Hypothalamus (tissue), 51 donors: ENCODE data around the gene GLRB.
"Not testable (repeated sequence)": the region's sequence is repeated elsewhere in the genome, so short reads cannot be mapped to it uniquely, and the experiment has no call there.

ENCODE experiments used
- DNase-seq, 51 donors: peaks; one replicate each; lab custom pipeline; 2025; lab: John Stamatoyannopoulos, UW

Gene GLRB

DNA sequence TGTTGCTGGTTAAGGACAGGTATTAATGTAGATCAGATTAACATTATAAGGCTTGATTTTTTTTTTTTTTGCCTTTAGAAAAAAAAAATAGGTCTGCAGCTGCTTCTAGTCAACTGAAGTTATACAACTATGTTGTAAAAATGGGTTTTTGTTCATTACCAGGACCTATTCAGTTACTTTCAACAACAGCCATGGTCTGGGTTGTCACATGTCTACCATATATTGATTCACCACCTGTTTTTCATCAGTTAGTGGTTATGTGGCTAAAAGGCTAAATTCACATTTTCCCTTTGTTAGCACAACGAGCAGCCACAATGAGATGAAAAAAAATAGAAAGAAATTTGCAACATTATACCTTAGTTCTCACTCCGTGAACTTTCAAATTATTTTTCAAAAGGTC, 45.5 kb downstream of the GLRB start:
- DNase-seq: no peak

DNA sequence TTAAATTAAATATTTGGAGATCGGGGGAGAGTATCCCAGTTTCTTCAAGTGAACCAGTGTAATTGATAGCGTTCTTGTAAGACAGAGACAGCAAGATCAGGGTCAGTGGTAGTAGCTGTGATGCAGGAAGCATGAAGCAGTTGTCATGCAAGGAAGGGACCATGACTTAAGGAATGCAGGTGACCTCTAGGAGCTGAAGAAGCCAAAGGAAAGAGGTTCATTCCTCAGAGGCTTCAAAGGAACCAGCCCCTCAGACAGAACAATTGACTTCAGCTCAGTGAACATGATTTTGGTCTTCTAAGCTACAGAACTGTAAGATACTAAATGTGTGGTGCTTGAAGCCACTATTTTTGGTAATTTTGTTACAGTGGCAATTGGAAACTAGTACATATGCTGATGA, 51.6 kb downstream of the GLRB start:
- no peak for DNase-seq

DNA sequence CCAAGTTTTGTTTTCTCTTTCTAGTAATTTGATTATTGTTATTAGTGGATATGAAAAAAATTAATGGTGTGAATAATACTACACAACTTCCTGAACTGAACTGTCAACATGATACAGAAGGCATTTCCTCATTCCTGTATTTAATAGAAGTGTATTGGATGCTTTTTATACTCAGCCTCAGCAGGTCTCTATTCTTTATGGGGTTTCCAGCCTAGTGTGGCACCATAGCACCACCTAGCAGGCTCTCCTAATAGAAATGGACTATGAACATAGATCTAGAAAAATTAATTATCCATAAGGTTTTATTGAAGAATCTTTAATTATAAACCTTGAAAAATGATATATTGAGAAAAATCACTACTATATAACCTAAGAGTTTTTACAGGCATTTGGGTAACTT, 52.4 kb downstream of the GLRB start:
- DNase-seq: peak in 7 of 51 donors; percentile 0 to 22 (median 4)

DNA sequence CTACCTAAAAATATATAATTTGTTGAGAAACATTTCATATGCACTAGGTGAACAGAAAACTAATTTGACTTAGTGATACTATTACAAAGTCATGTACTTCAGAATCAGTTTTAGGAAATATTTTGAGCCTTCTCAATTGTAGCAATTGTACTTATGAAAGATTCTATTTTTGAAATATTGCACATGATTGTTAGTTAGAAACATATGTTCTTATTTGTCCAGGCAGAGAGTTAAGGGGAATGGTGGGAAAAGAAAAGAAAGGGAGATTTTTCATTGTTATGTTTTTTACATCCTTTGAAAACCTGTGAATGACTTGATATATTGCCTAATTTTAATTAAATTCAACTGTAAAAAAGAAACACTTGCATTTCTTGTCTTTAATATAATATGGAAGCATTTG, 66.0 kb downstream of the GLRB start:
- DNase-seq: no peak

DNA sequence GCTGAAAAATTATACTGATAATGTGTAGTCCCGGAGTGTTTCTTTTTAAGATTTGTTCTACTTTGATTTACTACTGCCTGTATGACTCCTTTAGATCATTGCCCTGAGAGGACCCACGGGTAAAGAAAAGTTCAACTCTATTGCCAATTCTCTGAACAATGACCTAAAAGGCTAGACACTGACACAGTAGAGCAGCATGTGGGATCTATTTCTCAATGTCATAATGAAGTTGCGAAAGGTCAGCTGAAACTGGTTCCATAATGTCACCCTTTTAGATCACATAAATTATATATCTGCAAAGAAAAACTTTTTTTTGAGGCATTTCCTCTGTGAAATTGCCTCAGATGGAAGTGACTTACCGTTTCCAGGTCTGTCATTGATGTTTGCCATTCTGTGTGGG, 67.4 kb downstream of the GLRB start:
- no peak for DNase-seq

DNA sequence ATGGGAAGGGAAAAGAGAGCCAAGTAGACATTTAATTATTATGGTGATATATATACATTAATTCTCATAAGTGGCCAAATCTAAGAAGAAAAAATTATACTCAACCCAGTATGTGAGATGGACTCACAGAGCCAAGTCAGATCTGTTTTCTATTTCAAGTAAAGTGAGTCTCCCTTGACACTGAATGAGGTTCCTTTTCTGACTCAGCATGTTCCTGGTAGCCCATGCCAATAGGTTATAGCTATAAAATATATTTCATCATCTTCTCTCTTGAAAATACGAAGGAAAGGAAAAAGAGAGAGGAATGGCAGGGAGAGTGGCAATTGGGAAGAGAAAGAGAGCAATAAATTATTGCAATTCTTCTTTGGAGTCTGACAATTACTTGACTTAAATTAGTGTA, 75.8 kb downstream of the GLRB start:
- no peak for DNase-seq

DNA sequence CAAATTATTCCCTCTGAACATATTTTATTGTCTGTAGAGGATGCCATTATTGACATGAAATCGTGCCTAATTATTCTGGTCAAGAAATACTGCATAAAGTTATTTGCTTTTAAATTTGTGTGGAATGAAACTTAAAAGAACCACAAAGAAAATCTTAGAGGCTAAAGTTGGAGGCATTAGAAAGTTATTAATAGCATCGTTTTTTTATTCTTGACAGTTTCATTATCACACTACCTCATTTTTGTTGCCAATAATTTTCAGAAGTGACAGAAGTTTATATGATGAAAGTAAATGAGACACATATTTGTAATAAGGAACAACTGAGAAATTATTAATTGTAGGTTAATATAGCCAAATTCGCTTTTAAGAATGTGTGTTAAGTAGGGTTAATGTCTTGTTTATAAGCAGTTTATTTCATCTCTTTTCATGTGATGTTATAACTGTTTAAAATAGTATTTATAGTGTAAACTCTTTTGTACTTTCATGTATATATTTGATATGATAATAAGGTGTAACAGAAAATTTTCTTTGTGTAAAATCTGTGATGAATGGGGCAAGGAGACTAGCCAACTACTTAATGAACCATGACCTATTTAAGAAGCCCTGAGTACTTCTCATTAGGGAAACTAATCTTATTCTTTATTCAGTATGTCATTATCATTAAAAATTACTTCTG, 90.1 kb downstream of the GLRB start:
- DNase-seq: no peak

DNA sequence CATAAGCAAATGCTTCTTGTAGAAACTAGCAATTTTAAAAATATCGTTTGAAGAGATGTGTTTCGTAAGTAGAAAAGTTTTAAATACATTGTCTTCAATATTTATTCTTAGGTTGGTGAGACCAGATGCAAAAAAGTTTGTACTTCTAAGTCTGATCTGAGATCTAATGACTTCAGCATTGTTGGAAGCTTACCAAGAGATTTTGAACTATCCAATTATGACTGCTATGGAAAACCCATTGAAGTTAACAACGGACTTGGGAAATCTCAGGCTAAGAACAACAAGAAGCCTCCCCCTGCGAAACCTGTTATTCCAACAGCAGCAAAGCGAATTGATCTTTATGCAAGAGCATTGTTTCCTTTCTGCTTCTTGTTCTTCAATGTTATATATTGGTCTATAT, 94.4 kb downstream of the GLRB start:
- DNase-seq: no peak

DNA sequence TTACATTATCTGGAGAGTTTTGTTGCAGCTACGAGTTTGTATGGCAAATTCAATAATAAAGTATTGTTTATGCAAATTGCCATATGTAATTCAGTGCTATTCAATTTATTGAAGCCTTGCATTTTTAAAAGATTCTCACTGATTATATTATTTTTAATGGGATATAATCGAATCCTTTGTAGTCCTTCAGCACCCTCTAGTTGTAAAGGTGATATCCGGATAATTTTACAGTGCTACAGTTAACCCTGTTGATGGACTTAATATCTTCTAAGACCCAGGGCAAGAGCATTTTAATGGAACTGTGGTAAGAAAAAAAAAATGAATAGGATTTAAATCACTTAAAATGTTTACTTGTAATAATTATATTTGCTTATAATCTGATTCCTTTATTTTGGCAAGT, 96.1 kb downstream of the GLRB start:
- DNase-seq: no peak

DNA sequence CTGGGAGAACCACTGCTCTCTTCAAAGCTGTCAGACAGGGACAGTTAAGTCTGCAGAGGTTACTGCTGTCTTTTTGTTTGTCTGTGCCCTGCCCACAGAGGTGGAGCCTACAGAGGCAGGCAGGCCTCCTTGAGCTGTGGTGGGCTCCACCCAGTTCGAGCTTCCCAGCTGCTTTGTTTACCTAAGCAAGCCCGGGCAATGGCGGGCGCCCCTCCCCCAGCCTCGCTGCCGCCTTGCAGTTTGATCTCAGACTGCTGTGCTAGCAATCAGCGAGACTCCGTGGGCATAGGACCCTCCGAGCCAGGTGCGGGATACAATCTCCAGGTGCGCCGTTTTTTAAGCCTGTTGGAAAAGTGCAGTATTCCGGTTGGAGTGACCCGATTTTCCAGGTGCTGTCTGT, 104.3 kb downstream of the GLRB start:
- not testable (repeated sequence) for DNase-seq

DNA sequence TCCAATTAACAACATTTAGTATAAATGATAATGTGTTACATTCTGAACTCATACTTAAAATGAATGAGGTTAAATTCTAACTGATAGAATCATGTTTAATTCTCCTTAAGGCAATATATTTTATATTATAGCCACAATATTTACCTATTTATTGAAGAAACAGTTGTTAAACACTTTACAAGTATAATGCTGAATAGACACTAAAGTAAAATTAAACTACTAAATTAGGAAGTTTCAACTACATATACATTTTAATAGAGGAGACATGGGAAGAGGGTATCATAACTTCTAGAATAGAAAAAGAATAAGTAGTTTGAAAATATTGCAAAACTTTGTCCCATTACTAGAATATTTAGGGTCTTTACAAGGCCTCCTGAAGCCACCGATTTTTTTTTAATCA, 108.3 kb downstream of the GLRB start:
- no peak for DNase-seq

DNA sequence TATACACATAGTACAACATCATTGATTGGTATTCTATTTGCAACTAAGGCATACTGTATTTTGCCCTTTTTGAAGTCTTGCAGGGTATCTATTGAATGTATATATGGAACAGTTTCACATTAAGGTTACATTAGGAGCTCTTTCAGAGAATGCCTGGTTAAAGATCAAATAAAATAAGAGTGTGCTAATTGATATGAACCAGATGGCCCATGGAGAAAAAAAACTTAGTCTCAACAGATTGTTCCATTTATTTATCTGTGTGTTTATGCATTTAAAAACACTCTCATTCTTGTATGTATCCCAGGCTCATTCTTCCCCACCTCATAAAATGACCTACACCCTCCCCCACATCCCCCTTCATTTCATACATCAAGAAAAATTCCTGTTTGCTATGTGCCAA, 109.4 kb downstream of the GLRB start:
- no peak for DNase-seq

DNA sequence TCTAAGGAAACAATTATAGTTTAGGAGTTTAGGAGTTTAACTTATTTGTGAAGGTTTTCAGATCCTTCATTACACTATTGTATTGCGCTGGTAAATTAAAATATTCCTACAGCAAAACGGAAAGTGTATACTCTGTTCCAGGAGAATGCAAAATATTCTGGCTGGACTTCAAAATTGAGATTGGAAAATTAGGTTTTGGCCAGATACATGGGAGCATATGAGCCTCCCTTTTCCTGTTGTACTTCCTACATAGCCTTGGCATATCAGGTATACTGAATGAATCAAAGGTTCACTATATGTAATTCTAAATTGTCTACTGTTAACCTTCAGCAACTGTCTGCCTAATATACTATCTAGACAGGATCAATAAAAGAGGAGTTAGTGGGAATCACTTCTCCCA, 119.4 kb downstream of the GLRB start:
- no peak for DNase-seq

DNA sequence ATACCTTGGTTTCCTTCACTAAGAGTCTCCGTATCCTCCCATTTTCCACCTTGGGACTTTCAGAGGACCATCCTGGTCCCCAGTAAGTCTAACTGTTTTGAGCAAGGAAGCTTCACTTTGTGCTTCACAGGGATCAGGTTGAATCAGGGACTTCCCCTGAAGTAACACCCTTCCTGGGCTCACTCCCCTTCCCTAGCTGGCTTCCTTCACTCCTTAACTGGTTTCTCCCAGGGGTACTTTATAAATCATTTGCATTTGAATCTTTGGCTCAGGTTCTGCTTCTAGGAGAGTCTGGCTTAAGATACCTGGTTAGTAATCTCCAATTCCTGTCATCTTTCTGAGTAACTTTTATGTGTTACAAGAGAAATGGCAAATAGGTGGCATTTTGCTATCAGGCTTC, 120.1 kb downstream of the GLRB start:
- DNase-seq: no peak

DNA sequence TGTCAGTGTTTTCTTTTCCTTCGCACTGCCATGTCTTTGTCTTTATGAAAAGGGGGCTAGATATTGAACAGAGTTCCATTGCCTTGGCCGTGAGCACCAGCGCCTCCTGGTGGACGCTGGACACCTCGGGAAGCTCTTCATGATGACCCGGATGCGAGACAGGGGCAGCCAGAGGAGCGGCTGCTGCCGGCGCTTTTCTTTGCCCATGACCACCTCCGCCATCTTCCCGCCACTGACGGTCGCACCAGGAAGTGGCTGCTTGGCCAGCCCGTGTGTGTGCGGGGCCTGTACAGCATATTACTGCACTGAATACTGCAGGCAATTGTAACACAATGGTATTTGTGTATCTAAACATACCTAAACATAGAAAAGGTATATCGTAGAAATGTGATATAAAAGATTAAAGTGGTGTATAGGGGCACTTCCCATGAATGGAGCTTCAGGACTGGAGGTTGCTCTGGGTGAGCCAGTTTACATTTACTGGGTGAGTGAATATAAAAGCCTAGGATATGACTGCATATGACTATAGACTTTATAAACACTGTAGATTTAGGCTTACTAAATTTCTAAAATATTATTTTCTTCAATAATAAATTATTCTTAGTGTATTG, 128.8 kb downstream of the GLRB start:
- DNase-seq: peak in 5 of 51 donors; percentile 1 to 18 (median 2)

DNA sequence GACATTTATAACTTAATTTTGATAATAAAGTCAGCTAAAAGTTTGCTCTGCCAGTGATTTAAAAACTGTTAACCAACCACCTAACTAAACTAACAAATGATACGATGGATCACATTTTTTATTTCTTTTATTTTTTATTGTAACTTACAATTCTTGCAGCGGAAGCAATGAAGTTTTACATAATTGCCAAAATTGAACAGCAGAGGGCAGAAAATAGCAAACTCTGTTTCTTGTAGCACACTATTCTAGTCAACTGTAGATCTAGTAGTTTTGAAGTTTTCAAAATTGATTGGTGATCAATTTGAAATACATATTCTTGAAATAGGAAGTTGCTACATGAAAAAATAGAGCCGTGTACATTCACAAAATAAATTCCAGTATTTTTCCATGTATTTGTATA, 141.8 kb downstream of the GLRB start:
- DNase-seq: no peak

DNA sequence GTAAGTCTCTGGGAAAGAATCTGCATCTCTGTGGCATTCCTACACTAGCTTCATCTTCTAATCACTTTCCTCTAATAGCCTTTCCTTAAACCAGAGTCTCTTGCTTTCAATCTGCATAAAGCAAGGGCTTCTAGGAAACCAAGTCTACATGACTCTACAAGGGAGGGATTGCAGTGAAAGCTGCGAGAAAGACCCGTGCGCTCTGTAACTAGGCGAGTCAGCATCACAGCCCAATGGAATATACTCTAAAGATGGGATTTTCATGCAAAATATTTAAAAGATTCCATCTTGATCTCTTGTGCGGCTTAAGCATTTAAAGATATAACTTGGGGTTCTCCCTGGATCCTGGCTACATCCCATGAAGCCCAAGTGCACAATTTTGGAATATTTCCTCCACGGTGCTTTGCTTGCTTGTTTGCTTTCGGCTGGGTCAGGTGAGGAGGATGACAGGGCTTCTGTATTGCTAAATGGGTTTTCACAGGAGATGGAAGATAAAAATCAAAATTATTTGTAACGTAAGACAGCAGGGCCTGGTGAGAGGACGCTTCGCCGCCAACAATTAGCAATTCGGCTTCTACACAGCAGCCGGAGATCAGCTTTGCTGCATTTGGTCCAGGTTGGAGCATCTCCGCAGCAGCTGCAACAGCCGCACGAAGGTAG, 143.9 kb downstream of the GLRB start:
- peak in 1 of 51 donors; percentile 79 for DNase-seq

DNA sequence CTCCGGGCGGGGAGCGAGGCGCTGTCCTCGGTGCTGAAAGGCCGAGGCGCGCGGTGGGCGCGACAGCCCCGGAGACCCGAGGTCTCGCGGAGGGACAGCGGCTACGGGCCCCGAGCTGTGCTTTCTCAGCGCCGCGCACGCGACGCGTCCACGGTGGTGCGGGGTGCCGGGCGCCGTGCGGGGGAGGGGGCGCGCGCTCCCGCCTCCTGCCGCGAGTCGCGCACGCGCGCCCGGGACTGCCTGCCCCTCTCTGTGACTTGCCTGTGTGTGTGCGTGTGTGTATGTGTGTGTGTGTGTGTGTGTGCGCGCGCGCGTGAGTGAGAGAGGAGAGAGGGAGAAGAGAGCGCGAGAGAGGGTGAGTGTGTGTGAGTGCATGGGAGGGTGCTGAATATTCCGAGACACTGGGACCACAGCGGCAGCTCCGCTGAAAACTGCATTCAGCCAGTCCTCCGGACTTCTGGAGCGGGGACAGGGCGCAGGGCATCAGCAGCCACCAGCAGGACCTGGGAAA, 144.5 kb downstream of the GLRB start, which contains the start of gene GRIA2:
Gene GRIA2, plus strand, starts transcription at position 358 of the 511 bp plus-strand sequence. CDS start 315 bp downstream, outside the sequence.
- peak in 50 of 51 donors; percentile 15 to 94 (median 70) for DNase-seq

DNA sequence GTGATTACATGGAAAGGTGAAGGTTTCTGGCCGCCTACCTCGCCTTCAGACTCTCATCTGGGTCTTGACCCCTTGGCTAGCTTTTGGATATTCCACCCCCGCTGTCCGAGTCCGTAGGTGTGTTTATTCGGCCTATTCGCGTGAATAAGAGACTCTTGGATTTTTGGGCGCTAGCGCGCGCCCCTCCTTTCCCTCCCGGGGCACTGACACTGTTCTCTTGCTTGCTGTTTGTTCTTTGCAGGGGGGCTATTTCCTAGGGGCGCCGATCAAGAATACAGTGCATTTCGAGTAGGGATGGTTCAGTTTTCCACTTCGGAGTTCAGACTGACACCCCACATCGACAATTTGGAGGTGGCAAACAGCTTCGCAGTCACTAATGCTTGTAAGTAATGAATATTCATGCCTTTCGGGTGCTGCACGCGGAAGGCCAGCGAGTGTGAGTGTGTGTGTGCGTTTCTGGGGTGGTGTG, 145.5 kb downstream of the GLRB start:
- peak in 23 of 51 donors; percentile 20 to 79 (median 38) for DNase-seq
